Right lobe of liver (tissue), 6 donors: ENCODE measurements around the gene SRP68. TPM values are rescaled to one million over a fixed set of nuclear protein-coding genes. Genes with fewer than 3 reads are reported as not detected.
A peak's percentile ranks its signal among the peaks of the same experiment; 100 is the strongest.

Experiments
- ATAC-seq, 4 donors: fragments of 200-7000 bp; cut with Tn5 transposase; one replicate each; pipeline ENCODE4 v1.9.1; 2020; ENCODE audit warnings: mild to moderate bottlenecking in 4 of 4, moderate library complexity in 4 of 4
- DNase-seq, 3 donors: peaks; one replicate each; pipeline ENCODE4 v3.0.0-alpha.2; 2020
- H3K27ac ChIP-seq, 3 donors: fragments of 200-600 bp; one replicate each; pipeline ENCODE4 v1.8.0; 2022
- H3K27me3 ChIP-seq, 2 donors: fragments of 200-600 bp; one replicate each; pipeline ENCODE4 v1.8.0; 2022
- H3K36me3 ChIP-seq, 4 donors: fragments of 200-600 bp; sonication (generic) in 1 of 4; one replicate each; pipeline versions ENCODE4 v1.5.1 to v1.8.0; 2017 to 2022; ENCODE audit warnings: control low read depth in 1 of 4
- H3K4me1 ChIP-seq, 4 donors: fragments of 200-600 bp; sonication (generic) in 1 of 4; one replicate each; pipeline versions ENCODE4 v1.5.1 to v1.8.0; 2017 to 2022; ENCODE audit warnings: control low read depth in 1 of 4
- H3K4me3 ChIP-seq, 3 donors: fragments of 200-600 bp; one replicate each; pipeline ENCODE4 v1.8.0; 2022
- H3K9me3 ChIP-seq, 4 donors: fragments of 200-600 bp; sonication (generic) in 1 of 4; one replicate each; pipeline versions ENCODE4 v1.5.1 to v1.8.0; 2017 to 2022; ENCODE audit warnings: control low read depth in 1 of 4
- POLR2A ChIP-seq: fragments of 450-650 bp; IDR thresholded peaks from one replicate; pipeline ENCODE4 v1.6.1; 2017; ENCODE audit warnings: antibody characterized with exemption, mild to moderate bottlenecking
- WGBS: methylation state at CpG from one replicate; pipeline ENCODE4 v1.1.6; 2018; ENCODE audit warnings: low coverage, low lambda C conversion rate; ENCODE audit not compliant: insufficient coverage; ENCODE audit errors: missing lambda C conversion rate; 5-methylcytosine and 5-hydroxymethylcytosine counted together
- intact Hi-C, 2 donors: fragments of 100-400 bp; cut with DNase I; formaldehyde crosslinking; loops; one replicate each; pipeline versions ENCODE4 v1.11.2 to v1.14.1; 2022
- microRNA-seq, 2 donors: library from miRNA; unstranded; fragments of <30 nt; microRNA quantifications; one replicate each; pipeline ENCODE4, GENCODE V29; 2019 to 2020
- small RNA-seq, 2 experiments: library from RNA; depleted of rRNA; stranded (forward); fragments of <200 nt; gene quantifications; one replicate each; pipeline ENCODE3, GENCODE V24; 2016
- total RNA-seq, 6 experiments: library from RNA; depleted of rRNA in 2 of 6; stranded (reverse); fragments of >200 nt in 2 of 6; fragmentation: NEBNext Ultra II Directional in 3 of 6; extraction: Animal tissue kit (Norgen Biotek cat#: 25700) in 3 of 6; gene quantifications; one replicate each; pipeline versions ENCODE4 v1.1.0 to v1.2.4, GENCODE V29; 2016 to 2023
- TF ChIP-seq, protein P1 (sequence below), 4 donors: fragments of 200-600 bp in 3 of 4; fragments of 450-650 bp in 1 of 4; IDR thresholded peaks; one replicate each; pipeline versions ENCODE4 v1.5.1 to v1.8.0; 2016 to 2022; ENCODE audit warnings: antibody characterized with exemption in 4 of 4, mild to moderate bottlenecking in 2 of 4
- donor health status: DM: no; HTN: yes; CAD: no.
- donor health status: DM: no; HTN: no; CAD: no.
- donor health status: DM: no; HTN: no; CAD: no.
- donor health status: DM: no; HTN: yes; CAD: no.
- donor health status: DM: no; HTN: yes; CAD: no.

The SRP68 gene
- total RNA-seq, 6 experiments from 2014 or later, result 31.0 to 37.0 (median 35.1) TPM

DNA sequence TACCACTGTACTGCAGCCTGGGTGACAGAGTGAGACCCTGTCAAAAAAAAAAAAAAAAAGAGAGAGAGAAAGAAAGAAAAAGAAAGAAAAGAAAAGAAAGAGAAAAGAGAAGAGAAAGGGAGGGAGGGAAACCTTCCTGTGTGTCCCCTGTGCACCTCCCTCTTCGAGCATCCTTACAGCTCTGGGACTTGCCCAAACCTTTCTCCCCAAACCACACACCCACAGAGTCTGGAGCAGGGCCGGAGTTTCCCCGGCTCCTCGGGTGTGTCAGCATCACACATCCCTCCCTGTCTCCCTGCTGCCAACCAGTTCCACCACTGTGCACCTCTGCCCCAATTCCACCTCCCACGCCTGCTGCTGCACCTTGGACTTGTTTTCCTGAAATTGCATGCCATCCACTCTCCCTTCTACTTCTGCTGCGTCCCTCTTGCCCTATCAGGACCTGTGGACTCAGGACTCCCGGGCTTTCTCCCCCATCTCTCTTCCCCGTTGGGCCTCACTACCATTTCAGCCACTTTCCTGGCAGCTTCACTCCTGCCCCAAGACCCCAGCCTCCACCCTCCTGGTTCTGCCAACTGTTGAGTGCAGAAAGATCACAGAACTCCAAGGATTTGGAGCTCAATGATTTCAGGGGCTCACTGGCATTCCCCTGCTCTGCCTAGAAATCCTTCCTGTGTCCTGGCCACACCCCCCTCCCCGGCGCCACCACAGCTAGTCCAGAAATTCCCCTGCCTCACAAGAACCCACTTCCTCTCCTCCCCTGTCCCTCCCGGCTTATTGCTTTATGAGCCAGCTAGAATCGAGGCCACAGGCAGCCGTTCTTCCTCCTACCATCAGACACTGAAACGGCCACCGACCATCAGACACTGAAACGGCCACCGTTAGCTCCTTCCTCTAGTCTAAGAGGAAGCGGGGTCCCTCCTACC, 75.4 kb downstream of the SRP68 start:
- TF ChIP-seq POLR2A, result peak; percentile 40
- TF ChIP-seq, protein P1, sequence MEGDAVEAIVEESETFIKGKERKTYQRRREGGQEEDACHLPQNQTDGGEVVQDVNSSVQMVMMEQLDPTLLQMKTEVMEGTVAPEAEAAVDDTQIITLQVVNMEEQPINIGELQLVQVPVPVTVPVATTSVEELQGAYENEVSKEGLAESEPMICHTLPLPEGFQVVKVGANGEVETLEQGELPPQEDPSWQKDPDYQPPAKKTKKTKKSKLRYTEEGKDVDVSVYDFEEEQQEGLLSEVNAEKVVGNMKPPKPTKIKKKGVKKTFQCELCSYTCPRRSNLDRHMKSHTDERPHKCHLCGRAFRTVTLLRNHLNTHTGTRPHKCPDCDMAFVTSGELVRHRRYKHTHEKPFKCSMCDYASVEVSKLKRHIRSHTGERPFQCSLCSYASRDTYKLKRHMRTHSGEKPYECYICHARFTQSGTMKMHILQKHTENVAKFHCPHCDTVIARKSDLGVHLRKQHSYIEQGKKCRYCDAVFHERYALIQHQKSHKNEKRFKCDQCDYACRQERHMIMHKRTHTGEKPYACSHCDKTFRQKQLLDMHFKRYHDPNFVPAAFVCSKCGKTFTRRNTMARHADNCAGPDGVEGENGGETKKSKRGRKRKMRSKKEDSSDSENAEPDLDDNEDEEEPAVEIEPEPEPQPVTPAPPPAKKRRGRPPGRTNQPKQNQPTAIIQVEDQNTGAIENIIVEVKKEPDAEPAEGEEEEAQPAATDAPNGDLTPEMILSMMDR (IDR thresholded peaks at IDR 0.05), result no peak
- WGBS, result 18% methylated on average over 13 of the region's 18 CpGs
- intact Hi-C loops, result no loop called here
- H3K9me3 ChIP-seq, result no peaks in the 10 kb centered on the region
- H3K27me3 ChIP-seq, result no peaks in the 10 kb centered on the region
- H3K4me3 ChIP-seq, result no peak overlapping the region
- H3K27ac ChIP-seq, result peak overlapping the region; percentile 81 to 83 (median 83)
- ATAC-seq (peak; percentile 62 to 73 (median 67)), DNase-seq (peak; percentile 80 to 90 (median 88))
- H3K36me3 ChIP-seq, result no peaks in the 10 kb centered on the region
- H3K4me1 ChIP-seq, result peaks cover 0 to 76% (median 39%) of the 10 kb centered on the region in 4 donors

DNA sequence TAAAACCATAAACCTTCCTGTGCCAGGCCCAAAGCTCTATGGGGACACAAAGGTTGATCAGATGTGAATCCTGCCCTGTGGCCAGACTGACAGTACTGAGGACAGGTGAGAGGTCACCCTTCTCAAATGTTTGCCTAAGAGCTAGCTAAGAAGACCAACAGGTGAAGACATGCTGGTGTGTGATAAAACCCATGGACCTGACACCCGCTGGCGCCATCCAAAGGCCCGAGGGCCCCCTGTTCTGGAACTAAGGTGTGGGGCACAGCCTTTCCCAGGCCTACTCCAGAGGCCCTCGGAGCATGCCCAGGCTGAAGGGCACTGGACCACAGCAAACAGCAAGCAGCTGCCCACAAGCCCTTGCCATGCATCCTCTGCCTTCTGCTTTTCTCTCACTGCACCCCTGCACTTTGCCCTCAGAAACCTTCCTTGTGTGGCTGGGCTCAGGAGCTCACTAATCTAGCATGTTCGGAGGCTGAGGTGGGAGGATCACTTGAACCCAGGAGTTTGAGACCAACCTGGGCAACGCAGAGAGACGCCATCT, 76.9 kb downstream of the SRP68 start:
- 86% methylated on average over 2 of the region's 7 CpGs for WGBS
- DNase-seq, result peak in 1 of 3 donors; percentile 57
- Histone ChIP-seq H3K27me3 (no peaks in the 10 kb centered on the region), H3K27ac (peak overlapping the region; percentile 43 to 81 (median 58)), H3K4me3 (no peak overlapping the region), H3K9me3 (no peaks in the 10 kb centered on the region), H3K4me1 (peaks cover 0 to 73% (median 37%) of the 10 kb centered on the region in 4 donors), H3K36me3 (no peaks in the 10 kb centered on the region)
- peak; percentile 11 to 48 (median 36) for ATAC-seq
- TF ChIP-seq, protein P1 (IDR thresholded peaks at IDR 0.05), result no peak
- no peak for TF ChIP-seq POLR2A
- intact Hi-C loops, result no loop called here

GRCh38 chr17:75994802-75995370, 77.4 kb downstream of the SRP68 start:
- Histone ChIP-seq H3K27ac (peak overlapping the region; percentile 43 to 81 (median 58)), H3K4me3 (no peak overlapping the region), H3K27me3 (no peaks in the 10 kb centered on the region), H3K9me3 (no peaks in the 10 kb centered on the region), H3K4me1 (peaks cover 0 to 67% (median 34%) of the 10 kb centered on the region in 4 donors), H3K36me3 (no peaks in the 10 kb centered on the region)
- ATAC-seq, result no peak
- WGBS, result 59% methylated on average over 2 of the region's 5 CpGs
- DNase-seq, result peak in 1 of 3 donors; percentile 11
- no peak for TF ChIP-seq POLR2A
- TF ChIP-seq, protein P1 (IDR thresholded peaks at IDR 0.05), result no peak
- intact Hi-C loops, result no loop called here

- ATAC-seq (no peak), DNase-seq (no peak)
- WGBS, result 93% methylated on average over 5 of the region's 9 CpGs
- Histone ChIP-seq H3K4me3 (no peak overlapping the region), H3K27ac (no peak overlapping the region), H3K4me1 (peaks cover 0 to 33% (median 16%) of the 10 kb centered on the region in 4 donors), H3K36me3 (peaks cover 0 to 7% (median 0%) of the 10 kb centered on the region in 4 donors), H3K9me3 (no peaks in the 10 kb centered on the region), H3K27me3 (no peaks in the 10 kb centered on the region)
- no peak for TF ChIP-seq POLR2A
- TF ChIP-seq, protein P1 (IDR thresholded peaks at IDR 0.05), result no peak
- intact Hi-C loops, result no loop called here
These were observed 80.9 kb downstream of the SRP68 start for GRCh38 chr17:75991396-75991795.

Small RNA genes within 50 kb of the gene (microRNA-seq; reads per million reads assigned to microRNA genes)
- gene MIR6868, result 1.3 to 2.3 reads per million in 2 donors

Small RNA genes within 50 kb of the gene (small RNA-seq; reads per million reads assigned to genes)
- 0 reads per million in 2 experiments for gene MIR6868

Other genes starting within 250 kb of the SRP68 start
- 10 to 100 TPM in 3 of 6 experiments, 1 to 10 TPM in 3; 3.4 to 12.5 (median 10.7) TPM for gene UNC13D, start 228.1 kb downstream of the SRP68 start, total RNA-seq
- 10 to 100 TPM; 57.5 to 99.2 (median 68.7) TPM for gene WBP2, start 217.2 kb downstream of the SRP68 start, total RNA-seq
- gene TRIM47, start 193.9 kb downstream of the SRP68 start, total RNA-seq, result 10 to 100 TPM in 5 of 6 experiments, 1 to 10 TPM in 1; 9.1 to 27.0 (median 21.5) TPM
- gene TRIM65, start 175.6 kb downstream of the SRP68 start, total RNA-seq, result 1 to 10 TPM; 5.9 to 8.1 (median 7.6) TPM
- 10 to 100 TPM; 46.1 to 79.8 (median 57.3) TPM for gene MRPL38, start 167.6 kb downstream of the SRP68 start, total RNA-seq
- gene FBF1, start 131.5 kb downstream of the SRP68 start, total RNA-seq, result 1 to 10 TPM in 5 of 6 experiments, under 1 TPM in 1; 0.86 to 3.1 (median 2.7) TPM
- 100 to 1,000 TPM; 112 to 202 (median 190) TPM for gene ACOX1, start 93.4 kb downstream of the SRP68 start, total RNA-seq
- 10 to 100 TPM in 5 of 6 experiments, 1 to 10 TPM in 1; 6.9 to 25.2 (median 14.1) TPM for gene TEN1, start 93.3 kb downstream of the SRP68 start, total RNA-seq
- 10 to 100 TPM in 1 of 6 experiments, 1 to 10 TPM in 5; 2.2 to 11.0 (median 3.1) TPM for gene CDK3, start 71.7 kb downstream of the SRP68 start, total RNA-seq
- gene EVPL, start 45.2 kb downstream of the SRP68 start, total RNA-seq, result under 1 TPM in 1 of 6 experiments, not detected in 5; 0.62 TPM
- gene GALR2, start 2.3 kb upstream of the SRP68 start, total RNA-seq, result under 1 TPM in 1 of 6 experiments, not detected in 5; 0.18 TPM
- gene ZACN, start 6.7 kb upstream of the SRP68 start, total RNA-seq, result not detected
- gene EXOC7, start 31.3 kb upstream of the SRP68 start, total RNA-seq, result 10 to 100 TPM; 38.5 to 57.9 (median 50.6) TPM
- gene FOXJ1, start 68.7 kb upstream of the SRP68 start, total RNA-seq, result under 1 TPM in 3 of 6 experiments, not detected in 3; 0.06 to 0.12 (median 0.11) TPM
- 10 to 100 TPM in 2 of 6 experiments, 1 to 10 TPM in 2, under 1 TPM in 2; 0.39 to 14.5 (median 6.0) TPM for gene RNF157, start 168.0 kb upstream of the SRP68 start, total RNA-seq
- 10 to 100 TPM in 4 of 6 experiments, 1 to 10 TPM in 2; 7.3 to 17.9 (median 14.5) TPM for gene UBALD2, start 192.8 kb upstream of the SRP68 start, total RNA-seq
- 1 to 10 TPM in 4 of 6 experiments, under 1 TPM in 2; 0.43 to 2.2 (median 1.5) TPM for gene QRICH2, start 235.8 kb upstream of the SRP68 start, total RNA-seq